Uterus (tissue), 4 donors: ENCODE measurements around the gene GADD45A. TPM values are rescaled to one million over a fixed set of nuclear protein-coding genes. Genes with fewer than 3 reads are reported as not detected.

Experiments
- DNase-seq, 2 donors: peaks; one replicate each; pipeline ENCODE4 v3.0.0-alpha.2; 2019 to 2020
- H3K27ac ChIP-seq, 2 donors: fragments of 200-600 bp; sonication (generic); 1 replicate in 1 of 2; 2 replicates in 1 of 2; pipeline ENCODE4 v1.5.1; 2016 to 2018
- H3K27me3 ChIP-seq, 2 donors: fragments of 200-600 bp; sonication (generic); one replicate each; pipeline ENCODE4 v1.5.1; 2018 to 2019; ENCODE audit warnings: control low read depth in 1 of 2
- H3K36me3 ChIP-seq, 2 donors: fragments of 200-600 bp; sonication (generic); one replicate each; pipeline ENCODE4 v1.5.1; 2019; ENCODE audit warnings: control low read depth in 1 of 2
- H3K4me1 ChIP-seq, 2 donors: fragments of 200-600 bp; sonication (generic); one replicate each; pipeline ENCODE4 v1.5.1; 2018 to 2019; ENCODE audit warnings: control low read depth in 1 of 2
- H3K4me3 ChIP-seq, 2 donors: fragments of 200-600 bp; sonication (generic); 1 replicate in 1 of 2; 2 replicates in 1 of 2; pipeline ENCODE4 v1.5.1; 2018 to 2019; ENCODE audit warnings: mild to moderate bottlenecking in 1 of 2
- H3K9me3 ChIP-seq, 2 donors: fragments of 200-600 bp; sonication (generic); one replicate each; pipeline ENCODE4 v1.5.1; 2019; ENCODE audit warnings: control low read depth in 1 of 2
- CTCF ChIP-seq, 4 experiments: fragments of 200-600 bp in 2 of 4; fragments of 450-650 bp in 2 of 4; sonication (generic) in 2 of 4; IDR thresholded peaks; one replicate each; pipeline ENCODE4 v1.5.1; 2016 to 2019; ENCODE audit warnings: antibody characterized with exemption in 4 of 4, mild to moderate bottlenecking in 2 of 4, moderate library complexity in 1 of 4
- POLR2A ChIP-seq, 2 donors: fragments of 450-650 bp; IDR thresholded peaks; one replicate each; pipeline ENCODE4 v1.6.1; 2016; ENCODE audit warnings: antibody characterized with exemption in 2 of 2, mild to moderate bottlenecking in 1 of 2, moderate library complexity in 1 of 2
- intact Hi-C: fragments of 100-400 bp; cut with DNase I; formaldehyde crosslinking; loops from one replicate; pipeline ENCODE4 v1.15.1; 2023; ENCODE audit warnings: low total_unique reads
- total RNA-seq, 4 donors: library from RNA; depleted of rRNA in 3 of 4; stranded (reverse); fragments of >200 nt in 3 of 4; gene quantifications; one replicate each; pipeline versions ENCODE4 v1.1.0 to v1.2.4, GENCODE V29; 2014 to 2023
- donor health status: DM: yes; HTN: yes; CAD: no.

Gene GADD45A
- total RNA-seq, 4 donors from 2014 or later = 11.1 to 35.6 (median 20.3) TPM

GRCh38 chr1:67704351-67704750 is 19.4 kb downstream of the GADD45A start:
- no peak for TF ChIP-seq CTCF (IDR thresholded peaks at IDR 0.05)
- TF ChIP-seq POLR2A (IDR thresholded peaks at IDR 0.05) = no peak
- no peaks in the 10 kb centered on the region for H3K36me3 ChIP-seq
- no peaks in the 10 kb centered on the region for H3K27me3 ChIP-seq
- H3K9me3 ChIP-seq = no peaks in the 10 kb centered on the region
- intact Hi-C loops = no loop called here
- H3K4me3 ChIP-seq = no peak overlapping the region
- H3K4me1 ChIP-seq = peaks cover 0 to 4% of the 10 kb centered on the region in 2 donors
- DNase-seq = no peak
- H3K27ac ChIP-seq = no peak overlapping the region

GRCh38 chr1:67705735-67706453 is 20.9 kb downstream of the GADD45A start:
- peak; percentile 58 to 64 for DNase-seq
- intact Hi-C loops = no loop called here
- TF ChIP-seq CTCF (IDR thresholded peaks at IDR 0.05) (no peak), POLR2A (IDR thresholded peaks at IDR 0.05) (no peak)
- H3K4me1 ChIP-seq = peaks cover 4% of the 10 kb centered on the region in 2 donors
- no peaks in the 10 kb centered on the region for H3K27me3 ChIP-seq
- no peaks in the 10 kb centered on the region for H3K36me3 ChIP-seq
- no peaks in the 10 kb centered on the region for H3K9me3 ChIP-seq
- peak overlapping the region; percentile 63 to 84 for H3K27ac ChIP-seq
- no peak overlapping the region for H3K4me3 ChIP-seq

GRCh38 chr1:67708606-67709005 is 23.6 kb downstream of the GADD45A start:
- no peak for DNase-seq
- Histone ChIP-seq H3K4me1 (peaks cover 4 to 8% of the 10 kb centered on the region in 2 donors), H3K27ac (peak overlapping the region; percentile 63 to 84), H3K4me3 (no peak overlapping the region), H3K9me3 (no peaks in the 10 kb centered on the region), H3K36me3 (no peaks in the 10 kb centered on the region), H3K27me3 (no peaks in the 10 kb centered on the region)
- intact Hi-C loops = no loop called here
- no peak for TF ChIP-seq POLR2A (IDR thresholded peaks at IDR 0.05)
- no peak for TF ChIP-seq CTCF (IDR thresholded peaks at IDR 0.05)

DNA sequence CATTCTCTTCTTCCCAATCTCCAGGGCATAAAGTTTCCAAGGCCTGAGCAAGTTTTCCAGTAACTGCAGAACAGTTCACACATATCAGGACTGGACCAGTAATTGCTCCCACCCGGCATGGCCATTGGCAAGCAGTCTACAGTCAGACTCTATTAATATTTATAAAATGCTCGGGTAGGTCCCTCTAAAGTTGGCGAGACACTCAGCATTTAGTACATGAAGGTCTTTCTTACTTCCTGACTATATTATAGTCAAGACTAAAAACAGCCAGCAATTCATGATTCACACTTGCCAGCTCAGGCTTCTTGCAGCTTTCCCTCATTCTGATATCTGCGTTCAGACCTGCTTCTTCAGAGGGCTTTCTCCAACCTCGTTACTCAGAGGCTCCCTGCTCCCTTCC is 25.4 kb downstream of the GADD45A start:
- Histone ChIP-seq H3K4me3 (no peak overlapping the region), H3K27me3 (no peaks in the 10 kb centered on the region), H3K36me3 (no peaks in the 10 kb centered on the region), H3K4me1 (peaks cover 4 to 8% of the 10 kb centered on the region in 2 donors), H3K27ac (peak overlapping the region; percentile 27 to 35), H3K9me3 (no peaks in the 10 kb centered on the region)
- TF ChIP-seq CTCF (IDR thresholded peaks at IDR 0.05) (no peak), POLR2A (IDR thresholded peaks at IDR 0.05) (no peak)
- no peak for DNase-seq
- intact Hi-C loops = no loop called here

- Histone ChIP-seq H3K36me3 (no peaks in the 10 kb centered on the region), H3K4me3 (no peak overlapping the region), H3K4me1 (peaks cover 4 to 8% of the 10 kb centered on the region in 2 donors), H3K27ac (peak overlapping the region in 1 of 2 donors; percentile 35), H3K27me3 (no peaks in the 10 kb centered on the region), H3K9me3 (no peaks in the 10 kb centered on the region)
- TF ChIP-seq CTCF (IDR thresholded peaks at IDR 0.05) (no peak), POLR2A (IDR thresholded peaks at IDR 0.05) (no peak)
- intact Hi-C loops = no loop called here
- DNase-seq = no peak
Observed at GRCh38 chr1:67711158-67711854, 26.3 kb downstream of the GADD45A start.
